Mesothelial cell of epicardium (in vitro differentiated cells): ENCODE results near the gene PPP2R5D. TPM values are rescaled to one million over a fixed set of nuclear protein-coding genes. Genes with fewer than 3 reads are reported as not detected.
"Not testable (repeated sequence)": the region's sequence is repeated elsewhere in the genome, so short reads cannot be mapped to it uniquely, and the experiment has no call there.

Source experiments
- DNase-seq, 2 experiments: peaks; one replicate each; pipeline ENCODE4 v3.0.0; 2021; ENCODE audit warnings: low spot score in 2 of 2; ENCODE audit not compliant: unreplicated experiment in 2 of 2
- H3K27ac Mint-ChIP-seq: 2 replicates; pipeline ENCODE4 v1.8.0; 2021; ENCODE audit warnings: mixed read lengths
- H3K27me3 Mint-ChIP-seq: 2 replicates; pipeline ENCODE4 v1.8.0; 2021; ENCODE audit warnings: low read depth, mixed read lengths
- H3K36me3 Mint-ChIP-seq: 2 replicates; pipeline ENCODE4 v1.8.0; 2021; ENCODE audit warnings: mixed read lengths
- H3K4me1 Mint-ChIP-seq: 2 replicates; pipeline ENCODE4 v1.8.0; 2021; ENCODE audit warnings: mixed read lengths
- H3K4me3 Mint-ChIP-seq: 2 replicates; pipeline ENCODE4 v1.8.0; 2021; ENCODE audit warnings: mild to moderate bottlenecking, moderate library complexity, mixed read lengths
- H3K9me3 Mint-ChIP-seq: 2 replicates; pipeline ENCODE4 v1.8.0; 2021; ENCODE audit warnings: mixed read lengths
- CTCF ChIP-seq: fragments of 200-600 bp; sonication (generic); IDR thresholded peaks from one replicate; pipeline ENCODE4 v1.5.0; 2021; ENCODE audit warnings: antibody characterized with exemption; ENCODE audit not compliant: unreplicated experiment
- total RNA-seq: library from RNA; stranded (reverse); gene quantifications from 3 replicates; pipeline ENCODE4 v1.2.1, GENCODE V29; 2021

The PPP2R5D gene
- total RNA-seq, 1 donor from 2014 or later: 46.2 TPM

- no peak overlapping the region for H3K27ac Mint-ChIP-seq
- no peak overlapping the region for H3K4me3 Mint-ChIP-seq
- no peak for DNase-seq
These were observed 45.2 kb upstream of the PPP2R5D start for GRCh38 chr6:42938987-42939809.

GRCh38 chr6:42939810-42940167 lies 44.6 kb upstream of the PPP2R5D start:
- Mint-ChIP-seq H3K9me3 (no peaks in the 10 kb centered on the region), H3K4me3 (no peak overlapping the region), H3K27ac (no peak overlapping the region), H3K36me3 (peaks cover 25% of the 10 kb centered on the region), H3K4me1 (no peaks in the 10 kb centered on the region), H3K27me3 (no peaks in the 10 kb centered on the region)
- no peak for DNase-seq
- no peak for TF ChIP-seq CTCF

More at GRCh38 chr6:42938987-42939809, 45.2 kb upstream of the PPP2R5D start:
- Mint-ChIP-seq H3K4me1 (no peaks in the 10 kb centered on the region), H3K9me3 (no peaks in the 10 kb centered on the region), H3K27me3 (no peaks in the 10 kb centered on the region), H3K36me3 (peaks cover 21% of the 10 kb centered on the region)
- TF ChIP-seq CTCF: no peak

- Mint-ChIP-seq H3K27me3 (no peaks in the 10 kb centered on the region), H3K36me3 (peaks cover 25% of the 10 kb centered on the region), H3K4me3 (no peak overlapping the region), H3K9me3 (no peaks in the 10 kb centered on the region), H3K27ac (no peak overlapping the region), H3K4me1 (no peaks in the 10 kb centered on the region)
- TF ChIP-seq CTCF: no peak
- DNase-seq: no peak
These were observed 43.8 kb upstream of the PPP2R5D start for GRCh38 chr6:42940493-42941045.

- peaks cover 19% of the 10 kb centered on the region for H3K36me3 Mint-ChIP-seq
These were observed 43.0 kb upstream of the PPP2R5D start for GRCh38 chr6:42941356-42941755.

GRCh38 chr6:42942444-42942843 lies 41.9 kb upstream of the PPP2R5D start:
- Mint-ChIP-seq H3K4me3 (no peak overlapping the region), H3K27ac (no peak overlapping the region), H3K27me3 (no peaks in the 10 kb centered on the region), H3K4me1 (no peaks in the 10 kb centered on the region), H3K36me3 (peaks cover 14% of the 10 kb centered on the region), H3K9me3 (no peaks in the 10 kb centered on the region)
- DNase-seq: no peak
- TF ChIP-seq CTCF: no peak

More at GRCh38 chr6:42941356-42941755, 43.0 kb upstream of the PPP2R5D start:
- DNase-seq, H3K4me3 Mint-ChIP-seq, H3K4me1 Mint-ChIP-seq, H3K9me3 Mint-ChIP-seq, H3K27ac Mint-ChIP-seq, H3K27me3 Mint-ChIP-seq: not testable (repeated sequence)

GRCh38 chr6:42947950-42948349 lies 36.4 kb upstream of the PPP2R5D start:
- TF ChIP-seq CTCF: no peak
- no peak overlapping the region for H3K27ac Mint-ChIP-seq
- H3K4me1 Mint-ChIP-seq: no peaks in the 10 kb centered on the region
- no peak for DNase-seq
- H3K4me3 Mint-ChIP-seq: no peak overlapping the region
- H3K9me3 Mint-ChIP-seq: no peaks in the 10 kb centered on the region
- H3K27me3 Mint-ChIP-seq: no peaks in the 10 kb centered on the region
- H3K36me3 Mint-ChIP-seq: peaks cover 6% of the 10 kb centered on the region
